Sciatic nerve (tissue), 2 donors: ENCODE data around the gene CYP26A1. TPM values are rescaled to one million over a fixed set of nuclear protein-coding genes. Genes with fewer than 3 reads are reported as not detected.

Experiments
- ATAC-seq: fragments of 200-7000 bp; cut with Tn5 transposase; one replicate; pipeline ENCODE4 v1.9.1; 2020; ENCODE audit warnings: mild to moderate bottlenecking, moderate library complexity
- DNase-seq: peaks from one replicate; pipeline ENCODE4 v3.0.0-alpha.2; 2020; ENCODE audit warnings: low spot score
- intact Hi-C: fragments of 100-400 bp; cut with DNase I; formaldehyde crosslinking; loops from one replicate; pipeline ENCODE4 v1.14.2; 2022
- total RNA-seq: library from RNA; stranded (reverse); fragmentation: NEBNext Ultra II Directional; extraction: Animal tissue kit (Norgen Biotek cat#: 25700); gene quantifications from one replicate; pipeline ENCODE4 v1.2.1, GENCODE V29; 2021
- donor health status: DM: no; HTN: no; CAD: no.
- donor health status: DM: no; HTN: no; CAD: no.

Gene CYP26A1
- total RNA-seq = not detected

- DNase-seq = no peak
- intact Hi-C loops = no loop called here
- ATAC-seq = no peak
Observed at GRCh38 chr10:93073539-93074146, at the start of gene CYP26A1. Gene CYP26A1, plus strand, starts transcription at chr10:93073893. Its CDS starts 42 bp downstream, at chr10:93073935.

- no peak for ATAC-seq
- DNase-seq = no peak
Observed at GRCh38 chr10:93026072-93026471, 47.6 kb upstream of the CYP26A1 start.

GRCh38 chr10:93027508-93027907 lies 46.2 kb upstream of the CYP26A1 start:
- intact Hi-C loops = no loop called here
- ATAC-seq (no peak), DNase-seq (no peak)

More at GRCh38 chr10:93026072-93026471, 47.6 kb upstream of the CYP26A1 start:
- intact Hi-C loops = no loop called here

GRCh38 chr10:93028883-93029282 lies 44.8 kb upstream of the CYP26A1 start:
- no peak for ATAC-seq

GRCh38 chr10:93030409-93030808 lies 43.3 kb upstream of the CYP26A1 start:
- intact Hi-C loops = no loop called here

More at GRCh38 chr10:93028883-93029282, 44.8 kb upstream of the CYP26A1 start:
- DNase-seq = no peak
- intact Hi-C loops = no loop called here

GRCh38 chr10:93032105-93032808 lies 41.4 kb upstream of the CYP26A1 start:
- ATAC-seq = no peak
- intact Hi-C loops = no loop called here
- DNase-seq = no peak

More at GRCh38 chr10:93030409-93030808, 43.3 kb upstream of the CYP26A1 start:
- no peak for DNase-seq
- no peak for ATAC-seq

- DNase-seq (no peak), ATAC-seq (no peak)
- intact Hi-C loops = no loop called here
Observed at GRCh38 chr10:93032809-93033137, 40.9 kb upstream of the CYP26A1 start.

GRCh38 chr10:93034426-93034825 lies 39.3 kb upstream of the CYP26A1 start:
- DNase-seq = no peak
- ATAC-seq = no peak
- intact Hi-C loops = no loop called here

GRCh38 chr10:93039110-93039509 lies 34.6 kb upstream of the CYP26A1 start:
- ATAC-seq (no peak), DNase-seq (no peak)
- intact Hi-C loops = no loop called here

GRCh38 chr10:93039721-93040120 lies 34.0 kb upstream of the CYP26A1 start:
- ATAC-seq (no peak), DNase-seq (no peak)
- intact Hi-C loops = no loop called here

GRCh38 chr10:93054486-93054885 lies 19.2 kb upstream of the CYP26A1 start:
- no peak for DNase-seq
- intact Hi-C loops = no loop called here
- no peak for ATAC-seq

GRCh38 chr10:93058139-93058538 lies 15.6 kb upstream of the CYP26A1 start:
- intact Hi-C loops = no loop called here
- DNase-seq = no peak
- ATAC-seq = no peak

GRCh38 chr10:93059975-93060886 lies 13.5 kb upstream of the CYP26A1 start, which contains the start of gene CYP26C1:
Gene CYP26C1, plus strand, starts transcription at chr10:93060798. Its CDS starts 466 bp downstream, at chr10:93061264.
- DNase-seq = no peak
- ATAC-seq = no peak

GRCh38 chr10:93060887-93061593 lies 12.7 kb upstream of the CYP26A1 start:
- no peak for ATAC-seq
- no peak for DNase-seq
- intact Hi-C loops = no loop called here

More at GRCh38 chr10:93059975-93060886, 13.5 kb upstream of the CYP26A1 start, which contains the start of gene CYP26C1:
- intact Hi-C loops = no loop called here

GRCh38 chr10:93061594-93062513 lies 11.8 kb upstream of the CYP26A1 start:
- intact Hi-C loops = no loop called here
- DNase-seq (no peak), ATAC-seq (peak; percentile 59)

- DNase-seq = no peak
- peak; percentile 35 for ATAC-seq
- intact Hi-C loops = no loop called here
Observed at GRCh38 chr10:93062514-93063143, 11.1 kb upstream of the CYP26A1 start.

GRCh38 chr10:93063144-93063976 lies 10.3 kb upstream of the CYP26A1 start:
- intact Hi-C loops = no loop called here
- no peak for DNase-seq
- ATAC-seq = no peak
